HEK293 (cell line): ENCODE results near the gene TNFRSF8.

Experiments used
- MYNN ChIP-seq: fragments of 450-650 bp; formaldehyde crosslinking; IDR thresholded peaks from 2 replicates; pipeline ENCODE4 v1.5.1; 2016; ENCODE audit warnings: missing biosample characterization, missing genetic modification characterization, borderline replicate concordance
- OSR2 ChIP-seq: fragments of 450-650 bp; formaldehyde crosslinking; IDR thresholded peaks from 2 replicates; pipeline ENCODE4 v1.5.1; 2016; ENCODE audit warnings: missing biosample characterization, missing genetic modification characterization
- YY1 ChIP-seq: fragments of 450-650 bp; formaldehyde crosslinking; IDR thresholded peaks from 2 replicates; pipeline ENCODE4 v1.5.1; 2018; ENCODE audit warnings: missing biosample characterization, missing genetic modification characterization
- ZNF155 ChIP-seq: fragments of 450-650 bp; formaldehyde crosslinking; IDR thresholded peaks from 2 replicates; pipeline ENCODE4 v1.5.1; 2016; ENCODE audit warnings: missing biosample characterization, missing genetic modification characterization
- ZNF274 ChIP-seq, 2 experiments: fragments of 200-500 bp in 1 of 2; fragments of 450-650 bp in 1 of 2; sonication (Bioruptor generic) in 1 of 2; formaldehyde crosslinking in 1 of 2; IDR thresholded peaks; 2 replicates each; pipeline versions ENCODE4 v1.5.1 to v1.6.1; 2014 to 2016; ENCODE audit warnings: borderline replicate concordance in 1 of 2, inconsistent platforms in 1 of 2, low read length in 1 of 2, missing biosample characterization in 1 of 2, missing genetic modification characterization in 1 of 2
- ZNF660 ChIP-seq: fragments of 450-650 bp; IDR thresholded peaks from 2 replicates; pipeline ENCODE4 v1.5.1; 2018; ENCODE audit warnings: missing biosample characterization, mild to moderate bottlenecking, missing genetic modification characterization
- ZXDB ChIP-seq: fragments of 450-650 bp; formaldehyde crosslinking; IDR thresholded peaks from 2 replicates; pipeline ENCODE4 v1.5.1; 2016; ENCODE audit warnings: missing biosample characterization, missing genetic modification characterization
- TF ChIP-seq, protein P1 (sequence below): fragments of 450-650 bp; formaldehyde crosslinking; IDR thresholded peaks from 2 replicates; pipeline ENCODE4 v1.5.1; 2016; ENCODE audit warnings: missing biosample characterization, missing genetic modification characterization
- TF ChIP-seq, protein P2 (sequence below): fragments of 450-650 bp; formaldehyde crosslinking; conservative IDR thresholded peaks from 2 replicates; pipeline ENCODE4 v1.5.1; 2016; ENCODE audit warnings: low read depth, missing biosample characterization, missing genetic modification characterization

GRCh38 chr1:12151465-12151864 is 88.4 kb downstream of the TNFRSF8 start:
- TF ChIP-seq ZXDB (tag by site-specific recombination) (no peak), MYNN (tag by site-specific recombination) (no peak), ZNF274 (IDR thresholded peaks at IDR 0.05; ENCODE audit: low read length) (no peak), ZNF274 (tag by site-specific recombination; IDR thresholded peaks at IDR 0.05; ENCODE audit: borderline replicate concordance) (no peak), ZNF660 (tag by site-specific recombination) (no peak), OSR2 (tag by site-specific recombination) (no peak), ZNF155 (tag by site-specific recombination) (no peak), YY1 (tag by site-specific recombination) (no peak)
- TF ChIP-seq, protein P1, sequence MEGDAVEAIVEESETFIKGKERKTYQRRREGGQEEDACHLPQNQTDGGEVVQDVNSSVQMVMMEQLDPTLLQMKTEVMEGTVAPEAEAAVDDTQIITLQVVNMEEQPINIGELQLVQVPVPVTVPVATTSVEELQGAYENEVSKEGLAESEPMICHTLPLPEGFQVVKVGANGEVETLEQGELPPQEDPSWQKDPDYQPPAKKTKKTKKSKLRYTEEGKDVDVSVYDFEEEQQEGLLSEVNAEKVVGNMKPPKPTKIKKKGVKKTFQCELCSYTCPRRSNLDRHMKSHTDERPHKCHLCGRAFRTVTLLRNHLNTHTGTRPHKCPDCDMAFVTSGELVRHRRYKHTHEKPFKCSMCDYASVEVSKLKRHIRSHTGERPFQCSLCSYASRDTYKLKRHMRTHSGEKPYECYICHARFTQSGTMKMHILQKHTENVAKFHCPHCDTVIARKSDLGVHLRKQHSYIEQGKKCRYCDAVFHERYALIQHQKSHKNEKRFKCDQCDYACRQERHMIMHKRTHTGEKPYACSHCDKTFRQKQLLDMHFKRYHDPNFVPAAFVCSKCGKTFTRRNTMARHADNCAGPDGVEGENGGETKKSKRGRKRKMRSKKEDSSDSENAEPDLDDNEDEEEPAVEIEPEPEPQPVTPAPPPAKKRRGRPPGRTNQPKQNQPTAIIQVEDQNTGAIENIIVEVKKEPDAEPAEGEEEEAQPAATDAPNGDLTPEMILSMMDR (tag by site-specific recombination), result no peak
- TF ChIP-seq, protein P2, sequence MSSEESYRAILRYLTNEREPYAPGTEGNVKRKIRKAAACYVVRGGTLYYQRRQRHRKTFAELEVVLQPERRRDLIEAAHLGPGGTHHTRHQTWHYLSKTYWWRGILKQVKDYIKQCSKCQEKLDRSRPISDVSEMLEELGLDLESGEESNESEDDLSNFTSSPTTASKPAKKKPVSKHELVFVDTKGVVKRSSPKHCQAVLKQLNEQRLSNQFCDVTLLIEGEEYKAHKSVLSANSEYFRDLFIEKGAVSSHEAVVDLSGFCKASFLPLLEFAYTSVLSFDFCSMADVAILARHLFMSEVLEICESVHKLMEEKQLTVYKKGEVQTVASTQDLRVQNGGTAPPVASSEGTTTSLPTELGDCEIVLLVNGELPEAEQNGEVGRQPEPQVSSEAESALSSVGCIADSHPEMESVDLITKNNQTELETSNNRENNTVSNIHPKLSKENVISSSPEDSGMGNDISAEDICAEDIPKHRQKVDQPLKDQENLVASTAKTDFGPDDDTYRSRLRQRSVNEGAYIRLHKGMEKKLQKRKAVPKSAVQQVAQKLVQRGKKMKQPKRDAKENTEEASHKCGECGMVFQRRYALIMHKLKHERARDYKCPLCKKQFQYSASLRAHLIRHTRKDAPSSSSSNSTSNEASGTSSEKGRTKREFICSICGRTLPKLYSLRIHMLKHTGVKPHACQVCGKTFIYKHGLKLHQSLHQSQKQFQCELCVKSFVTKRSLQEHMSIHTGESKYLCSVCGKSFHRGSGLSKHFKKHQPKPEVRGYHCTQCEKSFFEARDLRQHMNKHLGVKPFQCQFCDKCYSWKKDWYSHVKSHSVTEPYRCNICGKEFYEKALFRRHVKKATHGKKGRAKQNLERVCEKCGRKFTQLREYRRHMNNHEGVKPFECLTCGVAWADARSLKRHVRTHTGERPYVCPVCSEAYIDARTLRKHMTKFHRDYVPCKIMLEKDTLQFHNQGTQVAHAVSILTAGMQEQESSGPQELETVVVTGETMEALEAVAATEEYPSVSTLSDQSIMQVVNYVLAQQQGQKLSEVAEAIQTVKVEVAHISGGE (tag by site-specific recombination), result no peak
